Activated CD8-positive, alpha-beta memory T cell treated with anti-CD3 and anti-CD28 coated beads for 48 hours (primary cell): ENCODE results near the gene USP6NL.

ENCODE experiments used
- DNase-seq, 3 experiments: peaks; one replicate each; pipeline ENCODE4 v3.0.0-alpha.2; 2020; ENCODE audit warnings: low read depth in 2 of 3, low spot score in 2 of 3

The USP6NL gene

DNA sequence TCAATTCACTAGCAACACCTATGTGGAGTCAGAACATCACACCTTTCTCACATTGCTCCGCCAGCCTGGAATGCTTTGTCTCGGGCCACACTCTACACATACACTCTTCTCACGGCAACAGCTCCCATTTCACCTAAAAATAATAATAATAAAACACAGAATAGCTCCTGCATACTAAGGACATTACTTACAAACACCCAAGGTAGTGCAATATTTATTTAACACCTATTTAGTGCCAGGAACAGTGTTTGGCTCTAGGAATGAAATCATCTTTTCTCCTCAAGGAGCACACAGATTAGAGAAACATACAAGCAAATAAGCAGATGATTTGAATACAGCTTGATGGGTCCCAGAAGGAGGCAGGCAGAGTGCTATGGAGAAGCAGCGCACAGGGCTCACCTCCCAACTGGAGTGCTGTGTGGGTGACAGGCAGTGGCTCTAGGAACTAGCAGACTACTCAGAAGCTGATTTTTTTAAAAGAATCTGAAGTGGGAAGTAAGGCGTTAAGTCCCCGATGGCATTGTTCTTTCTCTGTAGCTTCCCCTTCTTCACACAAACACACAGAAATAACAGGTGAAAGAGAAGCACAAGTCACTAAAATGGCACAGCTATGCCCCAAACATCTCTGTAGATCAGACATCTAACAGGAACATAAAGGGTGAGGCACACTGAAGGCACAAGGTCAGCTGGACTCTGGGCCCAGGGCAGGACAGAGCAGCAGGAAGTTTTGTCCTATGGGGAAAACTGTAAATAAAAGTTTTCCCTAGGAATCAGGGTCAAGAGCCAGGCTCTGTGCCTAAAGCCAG is 16.7 kb downstream of the USP6NL start:
- DNase-seq: no peak

DNA sequence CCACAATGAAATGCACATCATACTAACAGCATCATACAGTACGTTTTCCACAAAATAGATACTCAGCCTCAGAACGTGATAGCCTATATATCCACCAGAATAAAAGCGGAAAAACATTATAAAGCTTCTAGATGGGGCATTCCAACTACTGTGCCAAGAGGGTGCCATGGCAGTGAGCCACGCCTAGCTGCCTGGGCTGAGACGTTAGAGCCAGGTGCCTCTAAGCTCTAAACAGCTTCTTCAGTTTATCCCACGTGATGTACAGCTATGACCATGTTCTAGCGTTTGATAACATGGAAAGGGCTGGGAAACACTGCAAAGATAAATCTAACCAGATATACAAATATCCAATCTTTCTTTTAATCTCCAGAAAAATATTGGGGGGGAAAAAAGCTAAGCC is 17.8 kb downstream of the USP6NL start:
- no peak for DNase-seq

DNA sequence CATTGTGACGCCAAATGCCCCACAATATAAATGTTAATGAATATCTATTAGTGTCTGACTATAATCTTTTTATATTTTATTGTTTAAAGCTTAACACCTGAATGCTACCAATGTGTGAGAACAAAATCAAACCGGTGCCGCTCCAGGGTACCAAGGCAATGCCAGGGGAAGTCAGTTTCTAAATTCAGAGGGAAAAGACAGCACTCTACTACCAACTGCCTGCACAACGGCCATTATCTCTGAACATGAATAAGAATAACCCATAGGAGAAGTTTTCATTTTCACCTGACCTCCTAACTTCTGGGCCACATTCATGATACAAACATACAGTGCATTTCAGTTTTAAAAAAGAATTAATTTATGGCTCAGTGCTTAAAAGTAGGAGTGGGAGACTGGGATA is 21.7 kb downstream of the USP6NL start:
- no peak for DNase-seq

DNA sequence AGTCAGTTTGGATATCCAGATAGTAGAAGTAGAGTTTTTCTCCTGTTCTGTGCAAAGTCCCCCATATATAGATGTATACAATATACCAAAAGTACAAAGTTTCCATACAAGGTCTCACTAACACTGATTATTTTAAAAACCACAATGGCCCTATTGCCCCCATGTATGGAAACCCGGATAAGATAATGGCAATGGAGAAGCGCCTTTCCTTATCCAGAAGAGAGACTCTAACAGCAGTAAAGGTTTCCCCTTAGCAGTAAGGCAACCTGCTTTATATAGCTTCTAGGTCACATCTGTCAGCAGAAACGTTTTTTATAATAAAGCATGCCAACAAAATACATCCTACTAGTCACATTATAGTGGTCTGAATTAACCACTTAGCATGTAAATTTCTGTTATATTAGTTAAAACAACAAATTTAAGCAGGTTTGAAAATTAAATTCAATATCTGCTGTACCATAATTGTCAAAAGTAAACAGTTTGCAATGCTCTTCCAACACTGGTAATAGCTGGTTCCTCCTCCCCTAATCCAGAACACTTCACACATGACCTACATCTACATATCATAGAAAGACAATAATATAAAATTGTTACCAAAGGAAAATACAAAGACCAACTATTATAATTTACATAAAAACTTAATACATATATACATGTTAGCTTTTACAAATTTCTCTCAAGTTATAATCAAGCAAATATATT is 22.4 kb downstream of the USP6NL start:
- no peak for DNase-seq

DNA sequence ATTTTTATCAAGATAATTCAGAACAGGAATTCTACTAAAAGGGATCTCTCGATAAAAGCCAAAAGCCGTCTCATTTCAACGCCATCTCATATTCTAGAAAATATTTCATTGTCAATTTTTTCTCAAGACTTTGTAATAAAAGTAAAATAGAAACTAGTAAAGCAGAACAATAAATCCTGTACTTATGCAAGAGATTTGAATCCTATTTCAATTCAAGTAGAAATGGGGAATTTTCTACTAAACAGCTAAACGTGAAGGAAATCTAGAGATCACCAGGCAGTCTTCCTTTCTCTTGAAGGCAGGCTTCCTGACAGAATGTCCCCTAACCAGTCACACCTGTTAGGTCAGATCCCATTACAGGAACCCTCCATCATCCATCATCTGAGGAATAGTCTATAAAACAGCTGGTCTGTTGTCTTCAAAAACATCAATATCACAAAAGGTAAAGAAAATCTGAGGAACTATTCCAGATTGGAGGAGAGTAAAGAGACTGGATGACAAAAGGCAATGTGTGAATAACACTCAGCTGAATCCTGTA is 23.7 kb downstream of the USP6NL start:
- DNase-seq: no peak

DNA sequence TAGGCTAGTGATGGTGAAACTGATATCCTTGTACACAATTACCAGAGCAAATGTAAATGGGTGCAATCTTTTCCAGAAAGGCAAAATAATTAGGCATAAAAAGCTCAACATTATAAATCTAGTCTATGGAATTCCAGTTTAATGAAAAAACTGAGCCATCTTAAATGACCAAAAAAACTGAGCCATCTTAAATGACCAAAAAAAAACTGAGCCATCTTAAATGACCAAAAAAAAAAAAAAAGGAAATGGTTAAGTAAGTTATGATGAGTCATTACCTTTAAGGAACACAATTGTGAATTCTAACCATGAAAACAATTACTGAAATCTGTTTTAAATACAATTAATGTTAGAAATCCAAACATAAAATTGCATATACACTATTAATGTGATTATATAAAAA is 25.3 kb downstream of the USP6NL start:
- DNase-seq: no peak

DNA sequence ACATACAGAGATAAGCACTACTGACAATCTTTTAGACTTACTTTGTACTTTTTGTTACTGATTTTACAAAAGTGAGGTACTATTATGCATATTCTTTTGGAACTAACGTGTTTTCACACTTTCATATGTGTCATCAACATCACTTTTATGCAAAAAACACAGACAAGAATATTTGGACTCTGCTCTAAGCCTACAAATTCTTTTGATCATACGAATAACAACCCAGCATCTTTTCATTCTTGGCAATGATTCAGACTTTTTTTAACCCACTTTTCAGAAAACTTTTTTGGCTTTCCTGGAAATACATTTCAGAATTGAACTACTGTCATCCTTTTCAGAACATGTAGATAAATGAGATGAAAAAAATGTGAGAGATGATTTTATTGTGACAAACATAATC is 30.2 kb downstream of the USP6NL start:
- DNase-seq: no peak

DNA sequence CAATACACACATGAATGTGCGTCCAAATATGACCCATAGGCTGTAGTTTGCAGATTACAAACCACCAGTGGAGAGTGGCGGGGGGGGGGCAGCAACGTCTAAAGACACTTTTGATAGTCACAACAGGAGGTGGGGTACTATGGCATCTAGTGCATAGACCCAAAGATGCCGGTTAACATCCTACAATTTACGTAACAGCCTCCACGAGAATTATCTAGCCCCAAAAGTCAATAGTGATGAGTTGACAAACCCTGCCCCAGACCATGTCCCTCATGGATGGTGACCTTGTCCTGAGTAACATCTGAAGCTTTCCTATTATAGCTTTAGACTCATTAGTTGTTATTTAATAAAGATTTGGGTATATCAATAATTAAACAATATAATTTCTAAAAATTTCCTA is 31.6 kb downstream of the USP6NL start:
- no peak for DNase-seq

DNA sequence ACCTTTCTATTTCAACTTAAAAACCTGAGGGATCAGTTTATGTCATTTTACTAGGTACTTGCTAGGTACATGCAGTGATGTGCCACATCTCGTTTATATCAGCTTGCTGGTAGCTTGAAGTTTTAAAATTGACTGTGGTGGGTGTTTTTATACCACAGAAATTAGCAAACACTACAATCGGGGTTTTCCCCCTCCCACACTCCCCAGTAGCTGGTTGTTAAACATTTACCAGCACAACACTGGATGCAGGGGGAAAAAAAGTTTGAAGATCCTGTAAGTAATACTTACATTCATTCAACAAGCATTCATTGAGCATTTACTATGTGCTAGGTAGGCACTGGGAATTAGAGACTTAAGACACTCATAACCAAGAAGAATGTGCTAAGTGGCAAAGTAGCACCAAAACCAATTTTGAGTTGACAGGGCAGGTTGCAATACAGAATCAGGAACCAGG is 32.6 kb downstream of the USP6NL start:
- DNase-seq: no peak

DNA sequence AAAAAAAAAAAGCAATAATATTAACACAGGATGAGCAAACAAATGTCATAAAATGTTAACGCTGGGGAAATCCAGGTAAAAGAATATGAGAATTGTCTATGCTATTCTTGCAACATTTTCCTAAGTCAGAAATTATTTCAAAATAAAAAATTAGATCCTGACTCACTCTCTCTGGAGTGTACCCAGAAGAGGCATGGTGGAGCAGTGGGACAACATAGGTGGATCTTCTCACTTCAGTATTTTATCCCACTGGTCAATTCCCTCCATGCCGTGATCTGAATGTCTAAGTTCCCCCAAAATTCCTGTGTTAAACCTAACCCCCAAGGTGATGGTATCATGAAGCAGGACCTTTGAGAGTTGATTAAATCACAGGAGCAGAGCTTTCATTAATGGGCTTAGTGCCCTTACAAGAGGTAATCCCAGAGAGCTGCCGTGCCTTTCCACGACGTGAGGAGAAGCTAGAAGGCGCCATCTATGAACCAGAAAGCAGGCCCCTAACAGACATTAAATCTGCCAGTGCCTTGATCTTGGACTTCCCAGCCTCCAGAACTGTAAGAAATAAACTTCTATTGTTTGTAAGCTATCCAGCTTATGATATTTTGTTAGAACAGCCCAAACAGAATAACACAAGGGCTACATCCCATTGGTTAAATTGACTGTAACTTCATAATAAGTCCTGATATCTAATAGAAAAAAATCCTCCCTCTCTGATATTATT is 35.2 kb downstream of the USP6NL start:
- no peak for DNase-seq

DNA sequence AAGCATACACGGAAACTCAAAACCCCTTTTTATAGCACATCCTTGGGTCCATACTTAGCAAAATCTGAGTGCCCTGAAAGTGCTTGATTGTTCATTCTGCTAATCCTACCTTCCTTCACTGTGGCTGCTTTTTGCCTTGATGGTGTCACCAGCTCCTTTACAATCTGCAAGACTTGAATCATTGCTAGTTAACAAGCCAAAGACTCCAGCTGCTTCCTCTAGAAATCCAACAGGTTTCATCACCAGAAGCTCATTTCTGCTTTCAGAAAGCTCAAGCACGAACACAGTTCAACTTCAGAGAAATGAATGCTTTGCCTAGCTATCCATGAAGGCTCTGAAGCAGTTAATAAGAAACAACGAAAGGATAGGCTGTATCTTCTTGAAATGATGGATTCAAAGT is 38.0 kb downstream of the USP6NL start:
- no peak for DNase-seq

DNA sequence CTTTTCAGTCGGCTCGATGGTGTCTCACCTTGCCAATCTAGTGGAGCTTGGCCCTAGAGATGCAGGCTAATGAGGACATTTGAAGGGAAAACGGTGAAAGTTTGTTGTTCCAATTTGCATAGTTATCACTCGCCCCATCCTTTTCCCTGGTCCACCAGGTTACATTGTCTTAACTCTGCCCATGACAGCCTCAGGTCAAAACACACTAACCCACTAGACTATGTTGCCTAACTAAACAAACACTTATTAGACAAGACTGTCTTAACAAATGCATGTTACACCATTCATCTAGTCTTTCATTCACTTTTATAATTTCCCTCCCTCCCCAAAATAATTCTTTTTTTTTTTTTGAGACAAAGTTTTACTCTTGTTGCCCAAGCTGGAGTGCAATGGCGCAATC is 40.7 kb downstream of the USP6NL start:
- DNase-seq: no peak

DNA sequence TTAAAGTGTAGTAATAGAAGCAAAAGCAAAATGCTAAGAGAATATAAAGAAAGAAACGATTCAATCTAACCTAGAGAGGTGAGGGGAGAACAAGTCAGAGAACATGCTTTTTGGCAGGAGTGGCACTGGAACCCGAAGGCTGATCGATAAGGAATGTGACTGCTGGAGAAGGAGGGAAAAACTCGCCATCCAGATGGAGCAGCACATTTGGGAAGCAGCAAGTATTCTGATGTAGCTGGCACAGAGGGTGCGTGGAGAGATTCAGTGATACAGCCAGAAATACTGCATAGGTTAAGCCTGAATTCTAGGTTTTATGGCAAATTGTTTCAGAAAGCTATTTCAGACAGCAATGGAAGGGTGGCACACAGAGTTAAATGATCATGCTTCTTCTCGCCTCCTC is 42.0 kb downstream of the USP6NL start:
- DNase-seq: no peak

DNA sequence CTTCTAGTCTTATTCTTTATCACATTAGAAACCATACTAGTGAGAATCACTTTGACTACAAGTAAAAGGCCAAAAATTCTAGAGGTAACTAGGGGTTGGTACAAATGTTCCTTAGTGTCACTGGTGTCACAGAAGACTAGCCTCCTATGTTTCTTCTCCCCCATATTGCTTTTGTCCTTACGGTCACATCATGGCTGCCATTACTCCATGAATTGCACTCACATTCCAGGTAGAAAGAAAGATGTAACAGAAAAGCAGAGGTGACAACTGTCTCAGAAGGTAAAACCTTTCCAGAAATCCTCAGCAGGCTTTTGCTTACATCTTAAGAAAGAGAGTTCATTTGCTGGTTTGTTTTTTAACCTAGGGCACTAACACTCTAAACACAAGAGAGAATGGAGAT is 42.9 kb downstream of the USP6NL start:
- no peak for DNase-seq

DNA sequence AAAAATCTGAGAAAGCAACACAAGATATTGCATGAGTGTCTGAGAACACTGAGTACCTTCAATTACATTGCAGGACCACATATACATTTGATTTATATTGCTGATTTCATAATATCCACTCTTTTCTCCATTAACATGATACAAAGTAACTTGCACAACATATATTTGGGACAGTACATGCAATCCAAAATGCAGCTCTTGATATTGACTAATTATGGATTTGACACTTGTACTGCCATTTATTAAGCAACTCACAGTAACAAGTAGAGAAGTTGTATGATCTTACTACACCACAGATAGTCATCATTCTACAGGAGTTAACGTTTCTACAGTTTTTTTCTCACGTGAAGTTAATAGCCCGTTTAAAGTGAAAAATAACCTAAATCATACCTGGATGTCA is 46.7 kb downstream of the USP6NL start:
- DNase-seq: no peak

DNA sequence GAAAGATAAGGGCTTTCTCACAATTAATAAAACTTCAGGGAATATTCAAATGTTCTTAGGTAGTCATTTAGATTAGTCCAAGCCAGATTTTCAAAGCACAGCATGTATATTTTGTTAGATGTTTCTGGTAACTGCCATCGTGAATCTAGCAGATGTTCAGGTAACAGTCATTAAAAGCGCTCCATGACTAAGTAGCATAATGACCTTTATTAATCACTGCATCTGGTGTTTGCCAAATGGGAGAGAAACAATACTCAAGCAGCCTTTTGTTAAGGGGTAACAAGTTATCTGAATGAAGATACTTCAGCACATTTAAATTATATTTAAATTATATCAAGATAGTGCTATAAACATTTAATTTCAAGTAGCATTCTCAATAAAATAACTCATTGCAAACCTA is 47.5 kb downstream of the USP6NL start:
- DNase-seq: no peak

DNA sequence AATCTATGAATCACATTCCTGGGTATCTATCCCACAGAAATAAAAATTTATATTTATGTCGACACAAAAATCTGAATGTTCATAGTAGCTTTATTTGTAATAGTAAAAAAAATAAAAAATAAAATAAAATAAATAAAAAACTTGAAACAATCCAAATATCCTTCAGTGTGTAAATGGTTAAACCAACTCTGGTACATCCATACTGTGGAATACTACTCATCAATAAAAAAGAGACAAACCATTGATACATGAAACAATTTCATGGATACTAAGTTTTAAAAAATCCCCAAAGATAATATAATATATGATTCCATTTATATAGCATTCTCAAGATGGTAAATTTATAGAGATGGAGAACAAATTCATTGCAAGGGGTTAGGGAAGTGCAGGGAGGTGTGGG is 48.6 kb downstream of the USP6NL start:
- DNase-seq: no peak

DNA sequence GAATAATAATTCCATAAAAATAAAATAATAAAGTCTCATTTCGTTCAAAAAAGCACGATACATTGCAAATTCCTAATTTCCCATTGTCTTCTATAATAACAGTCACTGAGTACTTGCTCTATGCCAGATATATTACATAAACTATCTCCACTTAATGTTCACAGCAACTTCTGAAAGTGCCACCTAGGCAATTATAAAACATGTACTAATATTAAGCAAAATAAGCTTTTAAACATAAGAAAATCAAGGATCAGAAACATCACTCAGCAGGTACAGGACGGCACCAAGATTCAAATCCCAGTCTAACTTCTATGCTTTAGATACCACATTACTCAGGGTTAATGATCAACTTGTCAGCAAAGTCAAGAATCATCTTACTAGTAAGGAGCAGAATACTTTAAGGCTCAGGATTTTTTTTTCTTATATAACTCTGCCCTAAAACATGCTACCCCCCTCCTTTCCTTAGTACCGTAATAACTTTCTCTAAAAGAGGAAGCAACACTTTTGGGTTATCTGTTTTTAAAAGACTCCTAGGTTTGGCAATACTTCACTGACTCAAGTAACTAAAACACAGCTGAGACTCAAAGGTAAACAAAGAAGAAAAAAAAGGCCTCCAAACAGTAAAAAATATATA is 51.3 kb downstream of the USP6NL start:
- DNase-seq: no peak

DNA sequence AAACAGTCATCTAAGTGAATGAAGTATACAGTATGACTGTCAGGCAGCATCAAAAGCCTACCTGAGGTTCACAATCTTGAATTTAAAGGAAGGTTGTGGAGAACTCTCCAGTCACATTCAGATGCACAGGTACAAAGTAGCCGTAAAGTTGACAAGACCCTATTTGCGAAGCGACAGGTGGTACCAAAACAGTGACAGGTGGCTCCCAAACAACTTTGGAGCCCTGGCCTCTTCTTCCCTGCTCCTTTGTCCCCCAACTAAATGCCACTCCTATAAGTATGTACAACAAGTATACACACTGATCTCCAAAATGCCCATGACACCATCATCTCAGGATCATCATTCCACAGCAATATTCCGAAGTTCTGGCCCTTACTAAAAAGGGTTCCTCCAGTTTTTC is 53.5 kb downstream of the USP6NL start:
- DNase-seq: no peak

DNA sequence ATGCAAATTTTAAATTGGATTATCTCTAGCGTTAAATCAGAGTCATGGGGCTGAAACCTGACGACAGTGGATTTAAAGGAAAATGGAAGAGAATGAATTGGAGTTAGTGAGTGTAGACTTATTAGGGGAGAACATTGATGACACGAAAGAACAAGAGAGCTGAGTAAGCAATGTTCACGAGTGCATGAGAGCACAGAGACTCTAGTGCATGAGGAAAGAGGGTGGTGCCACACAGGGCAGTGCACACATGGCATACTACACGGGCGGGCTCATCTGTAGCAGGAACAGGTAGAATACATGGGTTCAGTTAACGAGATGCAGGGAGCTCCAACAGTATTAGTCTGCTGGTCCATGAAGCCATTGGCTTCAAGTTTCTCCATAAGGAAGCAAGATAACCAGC is 53.9 kb downstream of the USP6NL start:
- no peak for DNase-seq

DNA sequence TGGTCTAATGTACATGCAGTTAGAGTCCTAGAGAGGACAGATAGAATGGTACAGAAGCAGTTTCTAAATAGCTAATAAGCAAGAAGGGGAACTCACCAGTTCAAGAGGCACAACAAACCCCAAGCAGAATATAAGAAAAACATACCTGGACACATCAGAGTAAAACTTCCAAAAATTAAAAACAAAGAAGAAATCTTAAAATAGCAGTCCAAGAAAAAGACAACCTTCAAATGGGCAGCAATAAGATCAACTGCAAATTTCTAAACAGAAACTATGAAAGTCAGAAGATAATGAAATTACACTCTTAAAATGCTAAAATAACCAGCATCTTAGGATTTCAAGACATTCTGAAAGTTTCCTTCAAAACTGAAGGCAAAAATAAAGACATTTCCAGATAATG is 55.9 kb downstream of the USP6NL start:
- no peak for DNase-seq
